ENCODE measurements around the gene AMER2. TPM values are rescaled to one million over a fixed set of nuclear protein-coding genes. Genes with fewer than 3 reads are reported as not detected.

AMER2 gene
- total and polyA plus RNA-seq, 8 donors: 0.03 to 1.1 (median 0.14) TPM; not detected in 5

DNA sequence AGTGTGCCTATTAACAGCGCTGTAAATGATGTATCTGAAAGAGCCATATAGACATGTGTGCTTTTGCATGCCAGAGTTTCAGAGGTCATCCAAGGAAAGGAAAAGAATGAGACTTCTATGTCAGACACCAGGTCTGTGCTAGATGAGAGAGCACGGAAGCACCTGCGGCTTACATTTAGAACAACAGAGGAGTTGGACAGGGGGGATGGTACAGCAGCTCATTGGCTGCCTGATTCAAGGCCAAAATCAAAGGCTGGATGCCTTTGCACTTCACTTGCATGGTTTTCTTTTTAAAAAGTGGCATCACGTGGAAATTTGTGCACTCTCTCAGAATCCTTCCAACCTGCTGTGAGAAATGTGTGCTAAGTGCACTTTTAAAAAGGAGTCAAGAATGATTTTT is 32.8 kb upstream of the AMER2 start:
- Histone ChIP-seq H3K27ac (no peak overlapping the region), H3K9me3 (no peaks in the 10 kb centered on the region), H3K36me3 (no peaks in the 10 kb centered on the region), H3K4me3 (no peak overlapping the region), H3K27me3 (peaks cover 0 to 31% (median 0%) of the 10 kb centered on the region in 3 donors), H3K4me1 (no peaks in the 10 kb centered on the region)
- WGBS, 5 donors: 76 to 91% (median 78%) methylated on average over 4 of the region's 4 CpGs
- intact Hi-C loops (cut with DNase I; ENCODE audit: low total_unique reads): no loop called here
- no peak for DNase-seq
- TF ChIP-seq POLR2A (IDR thresholded peaks at IDR 0.05) (no peak), EP300 (IDR thresholded peaks at IDR 0.05) (no peak), POLR2AphosphoS5 (IDR thresholded peaks at IDR 0.05) (no peak)
- TF ChIP-seq, protein P1, sequence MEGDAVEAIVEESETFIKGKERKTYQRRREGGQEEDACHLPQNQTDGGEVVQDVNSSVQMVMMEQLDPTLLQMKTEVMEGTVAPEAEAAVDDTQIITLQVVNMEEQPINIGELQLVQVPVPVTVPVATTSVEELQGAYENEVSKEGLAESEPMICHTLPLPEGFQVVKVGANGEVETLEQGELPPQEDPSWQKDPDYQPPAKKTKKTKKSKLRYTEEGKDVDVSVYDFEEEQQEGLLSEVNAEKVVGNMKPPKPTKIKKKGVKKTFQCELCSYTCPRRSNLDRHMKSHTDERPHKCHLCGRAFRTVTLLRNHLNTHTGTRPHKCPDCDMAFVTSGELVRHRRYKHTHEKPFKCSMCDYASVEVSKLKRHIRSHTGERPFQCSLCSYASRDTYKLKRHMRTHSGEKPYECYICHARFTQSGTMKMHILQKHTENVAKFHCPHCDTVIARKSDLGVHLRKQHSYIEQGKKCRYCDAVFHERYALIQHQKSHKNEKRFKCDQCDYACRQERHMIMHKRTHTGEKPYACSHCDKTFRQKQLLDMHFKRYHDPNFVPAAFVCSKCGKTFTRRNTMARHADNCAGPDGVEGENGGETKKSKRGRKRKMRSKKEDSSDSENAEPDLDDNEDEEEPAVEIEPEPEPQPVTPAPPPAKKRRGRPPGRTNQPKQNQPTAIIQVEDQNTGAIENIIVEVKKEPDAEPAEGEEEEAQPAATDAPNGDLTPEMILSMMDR (IDR thresholded peaks at IDR 0.05): no peak

DNA sequence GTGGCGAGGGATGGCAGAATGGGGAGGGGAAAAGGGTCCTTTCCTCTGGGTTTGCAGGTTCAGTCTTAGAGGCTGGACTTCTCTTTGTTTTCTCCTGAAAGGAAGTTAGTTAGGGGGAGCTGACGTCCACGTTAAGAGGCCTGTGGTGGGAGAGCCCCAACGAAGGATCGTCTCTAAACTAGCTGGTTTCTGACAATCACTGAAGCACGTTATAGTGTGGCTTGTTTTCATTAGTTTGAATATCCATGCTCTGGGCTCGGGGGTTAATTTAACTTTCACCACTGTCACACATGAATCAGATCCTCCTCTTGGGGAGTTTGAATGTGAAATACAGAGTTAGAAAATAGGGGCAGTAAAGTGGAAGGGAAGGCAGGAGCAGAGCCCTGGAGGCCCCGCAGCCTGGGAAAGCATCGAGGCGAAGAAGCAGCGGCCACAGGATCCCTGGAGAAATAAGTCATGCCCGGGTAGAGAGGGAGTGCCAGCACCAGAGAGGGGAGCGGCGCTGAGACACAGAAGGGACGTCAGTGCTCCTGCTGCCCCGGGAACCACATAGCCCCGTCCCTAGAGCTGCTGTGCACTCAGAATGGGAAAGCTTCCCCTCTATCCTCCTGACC is 31.1 kb upstream of the AMER2 start:
- Histone ChIP-seq H3K27ac (no peak overlapping the region), H3K4me3 (no peak overlapping the region), H3K36me3 (no peaks in the 10 kb centered on the region), H3K9me3 (no peaks in the 10 kb centered on the region), H3K4me1 (no peaks in the 10 kb centered on the region), H3K27me3 (peaks cover 0 to 31% (median 0%) of the 10 kb centered on the region in 3 donors)
- 35 to 42% (median 37%) methylated on average over 17 of the region's 17 CpGs for WGBS, 5 donors
- no peak for DNase-seq
- TF ChIP-seq POLR2A (IDR thresholded peaks at IDR 0.05) (no peak), POLR2AphosphoS5 (IDR thresholded peaks at IDR 0.05) (no peak), EP300 (IDR thresholded peaks at IDR 0.05) (no peak)
- TF ChIP-seq, protein P1 (IDR thresholded peaks at IDR 0.05): no peak
- intact Hi-C loops (cut with DNase I; ENCODE audit: low total_unique reads): no loop called here

- Histone ChIP-seq H3K27ac (no peak overlapping the region), H3K4me1 (no peaks in the 10 kb centered on the region), H3K4me3 (no peak overlapping the region), H3K27me3 (peaks cover 0 to 34% (median 0%) of the 10 kb centered on the region in 3 donors), H3K36me3 (no peaks in the 10 kb centered on the region), H3K9me3 (no peaks in the 10 kb centered on the region)
- WGBS, 5 donors: 47 to 59% (median 55%) methylated on average over 4 of the region's 4 CpGs
- intact Hi-C loops (cut with DNase I; ENCODE audit: low total_unique reads): no loop called here
- DNase-seq: no peak
- TF ChIP-seq EP300 (IDR thresholded peaks at IDR 0.05) (no peak), POLR2A (IDR thresholded peaks at IDR 0.05) (no peak), POLR2AphosphoS5 (IDR thresholded peaks at IDR 0.05) (no peak)
- TF ChIP-seq, protein P1 (IDR thresholded peaks at IDR 0.05): no peak
Measured at GRCh38 chr13:25200783-25201182, 28.7 kb upstream of the AMER2 start.

DNA sequence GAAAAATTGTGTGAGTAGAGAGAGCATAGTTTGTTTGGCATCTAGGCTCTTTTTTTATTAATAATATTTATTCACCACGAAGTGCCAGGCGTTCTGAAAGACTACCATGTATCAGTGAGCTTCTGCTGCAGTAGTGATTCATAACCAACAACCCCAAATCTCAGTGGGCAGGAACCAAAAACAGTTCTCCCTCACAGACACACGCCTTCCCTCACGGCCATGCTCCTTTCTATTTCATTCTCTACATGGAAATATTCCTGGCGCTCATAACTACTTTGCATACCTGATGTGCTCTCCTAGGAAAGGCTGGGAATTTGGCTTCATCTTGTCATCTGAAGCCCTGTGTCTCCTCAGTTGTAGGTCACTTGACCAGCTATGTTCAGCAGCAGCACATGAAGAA is 26.6 kb upstream of the AMER2 start:
- H3K4me3 ChIP-seq: no peak overlapping the region
- intact Hi-C loops (cut with DNase I; ENCODE audit: low total_unique reads): no loop called here
- 77 to 89% (median 81%) methylated on average over 5 of the region's 5 CpGs for WGBS, 5 donors
- peaks cover 0 to 33% (median 0%) of the 10 kb centered on the region in 3 donors for H3K27me3 ChIP-seq
- H3K4me1 ChIP-seq: no peaks in the 10 kb centered on the region
- H3K36me3 ChIP-seq: no peaks in the 10 kb centered on the region
- no peak for DNase-seq
- peaks cover 0 to 5% (median 1%) of the 10 kb centered on the region in 4 donors for H3K9me3 ChIP-seq
- TF ChIP-seq EP300 (IDR thresholded peaks at IDR 0.05): no peak
- TF ChIP-seq POLR2A (IDR thresholded peaks at IDR 0.05): no peak
- H3K27ac ChIP-seq: no peak overlapping the region

GRCh38 chr13:25196971-25197370 is 24.9 kb upstream of the AMER2 start:
- Histone ChIP-seq H3K27ac (no peak overlapping the region), H3K4me1 (no peaks in the 10 kb centered on the region), H3K36me3 (no peaks in the 10 kb centered on the region), H3K9me3 (peaks cover 0 to 5% (median 1%) of the 10 kb centered on the region in 4 donors), H3K27me3 (peaks cover 0 to 31% (median 0%) of the 10 kb centered on the region in 3 donors), H3K4me3 (no peak overlapping the region)
- DNase-seq: no peak
- TF ChIP-seq, protein P1 (IDR thresholded peaks at IDR 0.05): no peak
- TF ChIP-seq EP300 (IDR thresholded peaks at IDR 0.05) (no peak), POLR2AphosphoS5 (IDR thresholded peaks at IDR 0.05) (no peak), POLR2A (IDR thresholded peaks at IDR 0.05) (no peak)
- WGBS, 5 donors: 68 to 88% (median 84%) methylated on average over 11 of the region's 11 CpGs
- intact Hi-C loops (cut with DNase I; ENCODE audit: low total_unique reads): no loop called here

All from stomach (tissue), 9 donors.